Tongue (tissue), 2 donors: ENCODE measurements around the gene GALNT17. TPM values are rescaled to one million over a fixed set of nuclear protein-coding genes. Genes with fewer than 3 reads are reported as not detected.

Source experiments
- DNase-seq: peaks from one replicate; pipeline ENCODE4 v3.0.0-alpha.2; 2015
- total RNA-seq: library from RNA; depleted of rRNA; stranded (reverse); fragments of >200 nt; gene quantifications from one replicate; pipeline ENCODE4 v1.2.3, GENCODE V29; 2014

GALNT17 gene
- total RNA-seq, 1 donor from 2014 or later = 38.0 TPM

GRCh38 chr7:71342202-71342601, 210.3 kb downstream of the GALNT17 start:
- no peak for DNase-seq

DNA sequence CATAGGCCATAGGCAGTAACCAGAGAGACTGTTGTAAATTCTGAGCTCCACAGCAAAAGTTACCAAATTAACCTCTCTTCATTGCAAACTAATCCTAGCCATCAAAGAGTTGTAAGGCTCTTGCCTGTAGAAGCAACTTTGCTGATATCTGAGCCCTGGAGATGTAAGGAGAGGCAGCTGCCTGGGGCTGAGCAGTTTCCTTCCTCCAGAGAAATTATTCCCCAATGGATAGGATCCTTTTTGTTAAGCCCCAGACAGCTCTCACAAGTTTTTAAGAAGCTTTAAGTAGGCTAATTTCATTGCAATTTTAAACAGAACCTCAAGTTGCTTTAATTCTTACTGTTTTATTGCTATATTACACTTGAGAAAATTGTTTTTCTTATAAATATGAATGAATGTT, 211.1 kb downstream of the GALNT17 start:
- peak; percentile 46 for DNase-seq

DNA sequence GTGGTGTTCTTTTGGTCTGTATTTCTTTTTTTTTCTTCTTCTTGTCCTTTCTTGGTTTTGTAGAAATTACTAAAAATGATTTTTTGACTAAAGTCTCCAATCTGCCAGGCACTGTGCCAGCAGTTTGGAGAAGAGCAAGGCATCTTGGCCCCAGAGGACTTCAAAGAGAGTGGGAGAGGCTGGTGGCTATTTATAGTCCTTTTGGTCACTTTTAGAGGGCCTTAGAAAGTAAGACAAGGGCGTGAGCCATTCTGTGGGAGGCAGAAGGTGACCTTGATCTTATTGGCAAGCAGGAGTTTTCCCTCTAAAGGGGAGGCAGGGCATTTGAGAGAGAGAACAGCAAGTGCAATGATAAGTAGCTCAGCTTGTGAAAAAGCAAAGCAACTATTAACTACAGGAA, 211.9 kb downstream of the GALNT17 start:
- DNase-seq = peak; percentile 40

GRCh38 chr7:71345117-71345884, 213.4 kb downstream of the GALNT17 start:
- DNase-seq = no peak

GRCh38 chr7:71348821-71349681, 217.1 kb downstream of the GALNT17 start:
- DNase-seq = peak; percentile 78

GRCh38 chr7:71349682-71350481, 217.9 kb downstream of the GALNT17 start:
- DNase-seq = no peak

GRCh38 chr7:71350680-71351079, 218.7 kb downstream of the GALNT17 start:
- DNase-seq = no peak

GRCh38 chr7:71354716-71355115, 222.8 kb downstream of the GALNT17 start:
- peak; percentile 42 for DNase-seq

- peak; percentile 43 for DNase-seq
Observed at GRCh38 chr7:71361451-71362032, 229.6 kb downstream of the GALNT17 start.

DNA sequence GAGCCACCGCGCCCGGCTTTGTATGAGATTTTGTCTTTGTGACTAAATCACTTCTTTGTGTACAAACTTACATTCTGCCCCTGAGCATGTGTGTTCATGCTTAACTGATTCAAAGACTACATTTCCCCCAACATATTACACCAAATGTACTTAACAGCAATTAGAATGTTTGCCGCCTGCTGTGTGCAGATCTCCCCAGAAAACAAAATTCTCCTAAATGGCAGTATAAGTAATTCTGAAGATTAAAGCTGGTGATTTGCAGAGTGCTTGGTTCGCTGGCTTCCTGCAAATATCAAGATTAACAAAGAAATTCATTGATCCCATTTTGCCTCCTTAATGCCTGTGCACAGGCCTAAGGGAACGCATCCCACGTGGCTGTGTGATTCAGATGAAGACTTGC, 230.3 kb downstream of the GALNT17 start:
- no peak for DNase-seq

- DNase-seq = no peak
Observed at GRCh38 chr7:71363223-71363622, 231.3 kb downstream of the GALNT17 start.

DNA sequence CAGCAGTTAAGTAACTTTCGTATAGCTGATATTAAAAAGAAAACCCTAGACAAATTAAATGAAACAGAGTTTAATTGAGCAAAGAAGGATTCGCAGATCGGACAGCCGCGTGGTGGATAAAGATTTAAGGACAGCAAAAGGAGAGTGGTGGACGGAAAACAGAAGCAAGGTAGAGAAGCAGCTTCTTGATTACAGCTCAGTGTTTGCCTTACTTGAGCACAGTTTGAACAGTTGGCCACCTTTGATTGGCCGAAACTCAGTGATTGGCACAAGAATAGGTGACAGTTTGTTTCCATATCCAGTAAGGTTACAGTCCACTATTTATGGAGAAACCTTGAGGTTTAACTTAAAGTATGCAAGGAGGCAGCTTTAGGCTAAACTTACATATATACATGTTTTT, 231.7 kb downstream of the GALNT17 start:
- DNase-seq = no peak

DNA sequence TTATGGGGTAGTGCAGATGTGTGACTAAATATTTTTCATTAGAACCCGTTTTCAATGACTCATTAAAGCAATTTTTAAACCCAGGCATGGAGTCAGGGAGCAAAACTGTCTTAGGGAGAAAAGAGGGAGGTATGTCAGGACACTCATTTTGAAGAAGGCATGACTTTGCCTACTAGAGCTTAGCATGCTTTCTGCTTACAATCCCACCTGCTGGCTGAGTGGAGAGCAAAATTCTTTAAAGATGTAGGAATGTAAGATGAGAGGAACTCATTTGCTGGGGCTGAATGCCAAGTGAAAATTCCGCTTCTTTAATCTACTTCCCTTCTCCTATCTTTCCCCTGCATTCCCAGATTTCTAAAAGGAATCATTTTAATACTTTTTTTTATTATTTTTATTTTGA, 232.6 kb downstream of the GALNT17 start:
- DNase-seq = peak; percentile 26

DNA sequence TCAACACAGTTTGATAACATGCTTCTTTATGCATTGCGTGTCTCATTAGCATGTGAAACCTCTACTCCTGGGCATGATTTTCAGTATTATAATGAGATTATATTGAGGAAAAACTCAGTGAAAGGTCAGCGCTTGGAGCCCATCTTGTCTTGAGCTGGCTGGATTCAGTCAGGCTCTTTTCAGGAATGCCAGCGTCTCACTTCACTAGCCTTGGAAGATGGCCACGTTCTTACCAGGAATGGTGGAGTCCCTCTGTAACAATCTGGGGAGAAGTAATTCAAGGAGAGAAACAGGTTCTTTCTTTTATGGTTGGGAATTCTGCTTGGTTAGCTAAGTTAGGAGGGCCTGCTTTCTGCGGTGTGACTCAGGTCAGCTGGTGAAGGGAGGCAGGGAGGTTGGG, 241.0 kb downstream of the GALNT17 start:
- no peak for DNase-seq

DNA sequence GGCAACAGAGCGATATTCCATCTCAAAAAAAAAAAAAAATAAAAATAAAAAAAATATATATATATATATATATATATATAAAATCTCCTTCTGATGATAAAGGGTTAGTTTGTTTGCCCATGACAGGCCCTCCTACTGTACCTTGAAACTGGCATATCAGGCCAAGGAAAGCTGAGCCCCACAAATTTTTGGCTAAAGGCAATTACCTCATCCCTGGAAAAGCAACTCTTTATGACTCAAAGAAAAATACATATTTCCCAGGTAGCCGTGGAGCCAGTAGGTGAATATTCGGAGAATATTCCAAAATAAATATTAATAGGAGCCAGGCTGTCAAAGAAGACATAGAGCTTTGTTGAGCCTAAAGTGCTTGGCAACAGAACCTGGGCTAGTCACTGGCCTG, 245.1 kb downstream of the GALNT17 start:
- no peak for DNase-seq

GRCh38 chr7:71377469-71377868, 245.5 kb downstream of the GALNT17 start:
- no peak for DNase-seq

GRCh38 chr7:71384094-71384493, 252.2 kb downstream of the GALNT17 start:
- no peak for DNase-seq

- DNase-seq = no peak
Observed at GRCh38 chr7:71385330-71385729, 253.4 kb downstream of the GALNT17 start.

GRCh38 chr7:71386152-71386785, 254.3 kb downstream of the GALNT17 start:
- peak; percentile 19 for DNase-seq

DNA sequence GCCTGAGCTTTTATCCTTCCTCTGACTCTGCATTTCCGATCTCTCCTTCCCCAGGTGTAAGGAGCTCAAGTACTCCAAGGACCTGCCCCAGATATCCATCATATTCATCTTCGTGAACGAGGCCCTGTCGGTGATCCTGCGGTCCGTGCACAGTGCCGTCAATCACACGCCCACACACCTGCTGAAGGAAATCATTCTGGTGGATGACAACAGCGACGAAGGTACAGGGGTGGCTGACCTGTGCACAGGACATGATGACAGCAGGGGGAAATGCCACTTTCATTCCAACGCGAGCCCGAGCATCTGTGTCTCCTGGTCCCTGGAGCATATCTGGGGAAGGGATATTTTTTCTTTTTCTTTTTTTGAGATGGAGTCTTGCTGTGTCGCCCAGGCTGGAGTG, 256.2 kb downstream of the GALNT17 start:
- no peak for DNase-seq

DNA sequence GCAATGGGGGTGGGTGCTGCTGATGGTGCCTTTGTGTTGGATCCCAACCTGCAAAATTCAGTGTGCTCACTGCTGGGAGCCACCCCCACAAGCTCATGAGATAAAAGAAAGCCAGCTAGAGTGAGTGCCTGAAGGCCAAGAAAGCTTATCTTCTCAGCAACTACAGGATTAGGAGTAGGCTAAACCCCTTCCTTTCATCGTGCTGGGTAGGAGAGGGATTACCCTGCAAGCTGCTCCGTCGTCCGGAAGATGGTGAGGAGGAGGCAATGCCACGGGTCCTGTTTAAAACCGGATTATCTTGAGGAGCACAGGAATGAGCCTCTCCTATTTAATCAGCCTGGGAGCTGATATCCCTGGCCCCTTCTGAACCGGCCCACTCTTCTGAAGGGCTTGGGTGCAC, 258.0 kb downstream of the GALNT17 start:
- DNase-seq = no peak

DNA sequence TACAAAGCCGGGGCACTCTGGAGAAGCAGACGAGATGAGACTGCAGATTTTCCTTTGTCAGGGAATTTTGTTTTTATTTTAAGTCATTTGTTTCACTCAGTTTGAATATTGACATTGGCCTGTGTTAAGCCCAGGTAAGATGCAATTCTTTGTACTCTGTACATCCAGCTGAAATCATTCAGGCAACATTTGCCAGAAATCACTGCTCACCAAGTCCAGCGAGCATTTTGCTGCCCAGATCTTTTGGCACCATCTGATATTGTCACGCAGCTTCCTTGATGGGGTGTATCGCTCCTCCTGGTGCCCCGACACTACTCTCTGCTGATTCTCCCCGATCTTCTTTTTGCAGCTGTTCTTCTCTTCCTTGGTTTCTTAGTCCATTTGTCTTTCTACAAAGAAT, 261.7 kb downstream of the GALNT17 start:
- DNase-seq = no peak
